ENCODE measurements around the gene CNTF. TPM values are rescaled to one million over a fixed set of nuclear protein-coding genes. Genes with fewer than 3 reads are reported as not detected.

The CNTF gene
- total RNA-seq, 4 donors from 2014 or later: 1.6 to 5.0 (median 1.7) TPM

DNA sequence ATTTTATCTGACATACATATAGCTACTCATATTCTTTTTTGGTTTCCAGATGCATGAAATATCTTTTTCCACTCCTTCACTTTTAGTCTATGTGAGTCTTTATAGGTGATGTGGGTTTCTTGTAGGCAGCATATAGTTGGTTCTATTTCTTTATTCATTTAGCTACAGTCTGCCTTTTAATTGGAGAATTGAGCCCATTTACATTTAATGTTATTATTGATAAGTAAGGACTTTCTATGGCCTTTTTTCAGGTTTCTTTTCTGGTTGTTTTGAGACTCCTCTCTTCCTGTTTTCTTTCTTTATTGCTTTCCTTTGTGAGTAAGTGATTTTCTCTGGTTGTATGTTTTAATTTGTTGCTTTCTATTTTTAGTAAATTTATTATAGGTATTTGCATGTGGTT is 27.2 kb downstream of the CNTF start:
- no peak for DNase-seq
- H3K27me3 ChIP-seq: no peaks in the 10 kb centered on the region
- intact Hi-C loops (cut with DNase I): no loop called here
- no peaks in the 10 kb centered on the region for H3K4me1 ChIP-seq
- no peaks in the 10 kb centered on the region for H3K9me3 ChIP-seq
- H3K27ac ChIP-seq: no peak overlapping the region
- H3K36me3 ChIP-seq: no peaks in the 10 kb centered on the region
- TF ChIP-seq, protein P1, sequence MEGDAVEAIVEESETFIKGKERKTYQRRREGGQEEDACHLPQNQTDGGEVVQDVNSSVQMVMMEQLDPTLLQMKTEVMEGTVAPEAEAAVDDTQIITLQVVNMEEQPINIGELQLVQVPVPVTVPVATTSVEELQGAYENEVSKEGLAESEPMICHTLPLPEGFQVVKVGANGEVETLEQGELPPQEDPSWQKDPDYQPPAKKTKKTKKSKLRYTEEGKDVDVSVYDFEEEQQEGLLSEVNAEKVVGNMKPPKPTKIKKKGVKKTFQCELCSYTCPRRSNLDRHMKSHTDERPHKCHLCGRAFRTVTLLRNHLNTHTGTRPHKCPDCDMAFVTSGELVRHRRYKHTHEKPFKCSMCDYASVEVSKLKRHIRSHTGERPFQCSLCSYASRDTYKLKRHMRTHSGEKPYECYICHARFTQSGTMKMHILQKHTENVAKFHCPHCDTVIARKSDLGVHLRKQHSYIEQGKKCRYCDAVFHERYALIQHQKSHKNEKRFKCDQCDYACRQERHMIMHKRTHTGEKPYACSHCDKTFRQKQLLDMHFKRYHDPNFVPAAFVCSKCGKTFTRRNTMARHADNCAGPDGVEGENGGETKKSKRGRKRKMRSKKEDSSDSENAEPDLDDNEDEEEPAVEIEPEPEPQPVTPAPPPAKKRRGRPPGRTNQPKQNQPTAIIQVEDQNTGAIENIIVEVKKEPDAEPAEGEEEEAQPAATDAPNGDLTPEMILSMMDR (IDR thresholded peaks at IDR 0.05): no peak
- no peak for TF ChIP-seq POLR2A (IDR thresholded peaks at IDR 0.05)
- no peak overlapping the region for H3K4me3 ChIP-seq (replicated peaks in 1 of 3)

DNA sequence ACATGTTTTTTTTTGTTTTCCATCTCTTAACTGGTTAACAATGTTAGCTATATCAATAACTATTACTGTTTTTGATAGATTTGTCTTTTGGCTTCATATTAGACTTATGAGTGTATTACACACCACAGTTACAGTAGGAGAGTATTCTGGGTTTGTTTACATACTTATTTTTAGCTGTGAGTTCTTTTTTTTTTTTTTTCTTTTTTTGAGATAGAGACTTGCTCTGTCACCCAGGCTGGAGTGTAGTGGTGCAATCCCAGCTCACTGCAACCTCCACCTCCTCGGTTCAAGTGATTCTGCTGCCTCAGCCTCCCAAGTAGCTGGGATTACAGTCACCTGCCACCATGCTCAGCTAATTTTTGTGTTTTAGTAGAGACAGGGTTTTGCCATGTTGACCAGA is 28.0 kb downstream of the CNTF start:
- DNase-seq: no peak
- no peaks in the 10 kb centered on the region for H3K36me3 ChIP-seq
- H3K9me3 ChIP-seq: no peaks in the 10 kb centered on the region
- no peak for TF ChIP-seq POLR2A (IDR thresholded peaks at IDR 0.05)
- TF ChIP-seq, protein P1 (IDR thresholded peaks at IDR 0.05): no peak
- H3K27ac ChIP-seq: no peak overlapping the region
- intact Hi-C loops (cut with DNase I): no loop called here
- H3K27me3 ChIP-seq: no peaks in the 10 kb centered on the region
- no peak overlapping the region for H3K4me3 ChIP-seq (replicated peaks in 1 of 3)
- 85 to 86% methylated on average over 1 of the region's 1 CpG for WGBS, 2 donors
- no peaks in the 10 kb centered on the region for H3K4me1 ChIP-seq

DNA sequence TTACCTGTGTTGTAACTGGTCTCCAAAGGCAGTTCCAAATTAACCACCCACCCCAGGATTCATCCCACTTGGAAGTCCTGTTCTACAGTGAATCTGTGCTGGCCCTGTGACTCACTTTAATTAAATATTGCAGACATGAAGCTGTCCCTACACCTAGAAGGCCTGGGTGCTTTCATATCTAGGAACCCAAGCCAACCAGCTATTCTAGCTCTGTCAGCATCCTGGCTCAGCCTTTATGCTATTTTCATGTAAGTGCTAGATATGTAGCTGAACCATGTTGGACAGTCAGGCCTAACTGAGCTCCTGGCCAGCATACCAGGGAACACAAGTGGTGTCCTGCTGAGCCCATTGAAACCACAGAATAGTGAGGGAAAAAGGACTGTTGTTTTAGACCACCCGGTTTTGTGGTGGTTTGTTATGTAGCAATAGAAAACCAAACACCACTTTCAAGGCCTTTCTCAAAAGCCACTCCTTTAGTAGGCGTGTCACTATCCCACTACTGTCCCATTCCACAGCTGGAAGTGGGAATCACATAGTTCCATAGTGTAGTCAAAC is 30.3 kb downstream of the CNTF start:
- intact Hi-C loops (cut with DNase I): no loop called here

DNA sequence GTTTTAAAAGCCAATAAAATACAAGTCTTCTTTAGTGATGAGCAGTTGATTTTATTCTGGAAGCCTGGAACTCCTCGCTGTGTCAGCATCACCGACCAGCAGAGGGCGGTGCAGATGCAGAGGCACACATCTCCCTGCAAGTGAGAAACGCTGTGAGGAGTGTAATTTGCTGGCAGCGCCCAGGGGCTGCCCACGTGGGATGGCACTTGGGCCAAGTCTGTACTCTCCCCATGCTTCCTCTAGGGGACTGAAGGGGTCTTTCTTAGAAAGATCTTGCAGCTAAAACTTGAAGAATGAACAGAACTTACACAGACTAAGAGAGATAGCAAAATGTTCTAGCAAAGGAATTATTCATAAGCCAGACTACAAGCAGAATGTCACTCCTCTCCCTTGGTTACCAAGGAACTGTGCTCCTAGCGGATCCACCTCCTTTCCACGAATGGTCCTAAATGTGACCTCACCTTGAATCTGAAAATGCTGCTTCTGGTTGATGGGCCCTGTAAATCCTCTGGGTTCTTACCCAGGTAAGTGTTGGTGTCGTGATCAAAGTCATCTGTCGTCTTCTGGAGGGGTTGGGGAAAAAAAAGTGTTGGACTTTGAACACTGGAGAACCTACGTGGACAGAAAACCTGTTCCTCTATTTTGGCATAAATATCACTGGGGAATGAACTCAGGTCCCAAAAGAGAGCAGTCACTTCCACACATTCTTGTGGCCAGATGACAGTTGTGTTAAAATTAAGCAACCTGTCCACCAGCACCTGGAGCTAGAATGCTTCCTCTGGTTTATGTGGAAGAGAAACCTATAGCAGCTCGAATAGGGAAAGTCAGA is 31.8 kb downstream of the CNTF start:
- TF ChIP-seq, protein P1 (IDR thresholded peaks at IDR 0.05): peak; percentile 67 to 89 (median 80)
- no peak for TF ChIP-seq POLR2A (IDR thresholded peaks at IDR 0.05)
- DNase-seq: peak; percentile 84 to 87
- intact Hi-C loops (cut with DNase I): no loop called here
- 26 to 30% methylated on average over 12 of the region's 12 CpGs for WGBS, 2 donors
- no peaks in the 10 kb centered on the region for H3K27me3 ChIP-seq
- H3K4me3 ChIP-seq (replicated peaks in 1 of 3): no peak overlapping the region
- H3K36me3 ChIP-seq: no peaks in the 10 kb centered on the region
- H3K9me3 ChIP-seq: no peaks in the 10 kb centered on the region
- H3K4me1 ChIP-seq: no peaks in the 10 kb centered on the region
- H3K27ac ChIP-seq: no peak overlapping the region

More for the DNA sequence above, 30.3 kb downstream of the CNTF start:
- H3K36me3 ChIP-seq: no peaks in the 10 kb centered on the region
- no peaks in the 10 kb centered on the region for H3K27me3 ChIP-seq
- H3K9me3 ChIP-seq: no peaks in the 10 kb centered on the region
- no peak for TF ChIP-seq POLR2A (IDR thresholded peaks at IDR 0.05)
- TF ChIP-seq, protein P1 (IDR thresholded peaks at IDR 0.05): no peak
- no peak overlapping the region for H3K4me3 ChIP-seq (replicated peaks in 1 of 3)
- DNase-seq: no peak
- no peak overlapping the region for H3K27ac ChIP-seq
- H3K4me1 ChIP-seq: no peaks in the 10 kb centered on the region
- 63 to 67% methylated on average over 2 of the region's 2 CpGs for WGBS, 2 donors

DNA sequence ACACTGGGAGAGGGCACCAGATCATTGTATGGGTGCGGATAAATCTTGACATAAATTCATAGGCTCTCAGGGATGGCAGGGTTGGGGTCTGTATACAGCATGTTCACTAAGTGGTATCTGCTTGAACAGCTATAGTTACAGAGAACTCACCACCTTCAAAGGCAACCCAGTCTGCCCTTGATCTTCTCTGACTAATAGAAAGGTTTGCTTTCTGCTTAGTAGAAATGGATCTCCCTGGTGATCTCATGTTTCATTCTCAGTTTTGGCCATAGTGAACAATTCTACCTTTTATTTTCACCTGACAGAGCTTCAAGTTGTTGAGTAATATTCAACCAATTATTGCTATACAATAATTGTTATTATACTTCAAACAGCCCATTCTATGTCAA is 32.4 kb downstream of the CNTF start:
- Histone ChIP-seq H3K9me3 (no peaks in the 10 kb centered on the region), H3K4me3 (replicated peaks in 1 of 3) (no peak overlapping the region), H3K4me1 (no peaks in the 10 kb centered on the region), H3K36me3 (no peaks in the 10 kb centered on the region), H3K27me3 (no peaks in the 10 kb centered on the region), H3K27ac (no peak overlapping the region)
- intact Hi-C loops (cut with DNase I): no loop called here
- DNase-seq: no peak
- 86 to 100% methylated on average over 1 of the region's 1 CpG for WGBS, 2 donors
- no peak for TF ChIP-seq POLR2A (IDR thresholded peaks at IDR 0.05)
- TF ChIP-seq, protein P1 (IDR thresholded peaks at IDR 0.05): no peak
